PFSK-1 (cell line): ENCODE results near the gene TCERG1.

Experiments
- FOXP2 ChIP-seq: optimal IDR thresholded peaks from 2 replicates; pipeline ENCODE3; 2011; ENCODE audit warnings: borderline replicate concordance, control low read depth, inconsistent platforms; ENCODE audit not compliant: insufficient read depth; ENCODE audit errors: extremely low read length, extremely low read depth
- POLR2AphosphoS5 ChIP-seq: IDR thresholded peaks from 2 replicates; pipeline ENCODE4 v1.6.1; 2012; ENCODE audit warnings: low read depth, mild to moderate bottlenecking, control low read depth, low read length, moderate library complexity
- SIN3A ChIP-seq: IDR thresholded peaks from 2 replicates; pipeline ENCODE4 v1.6.1; 2012; ENCODE audit warnings: mild to moderate bottlenecking, low read length, moderate library complexity, borderline replicate concordance; ENCODE audit not compliant: insufficient read depth
- TAF1 ChIP-seq: IDR thresholded peaks from 2 replicates; pipeline ENCODE4 v1.6.1; 2012; ENCODE audit warnings: low read length, control low read depth, borderline replicate concordance; ENCODE audit not compliant: insufficient read depth
- TF ChIP-seq, protein P1 (sequence below), 2 experiments: IDR thresholded peaks; 2 replicates each; pipeline versions ENCODE4 v1.6.1 to v1.8.0; 2011 to 2012; ENCODE audit warnings: low read depth in 2 of 2, low read length in 2 of 2, control low read depth in 1 of 2, inconsistent platforms in 1 of 2, mild to moderate bottlenecking in 1 of 2, moderate library complexity in 1 of 2; ENCODE audit not compliant: insufficient read depth in 1 of 2

The TCERG1 gene

DNA sequence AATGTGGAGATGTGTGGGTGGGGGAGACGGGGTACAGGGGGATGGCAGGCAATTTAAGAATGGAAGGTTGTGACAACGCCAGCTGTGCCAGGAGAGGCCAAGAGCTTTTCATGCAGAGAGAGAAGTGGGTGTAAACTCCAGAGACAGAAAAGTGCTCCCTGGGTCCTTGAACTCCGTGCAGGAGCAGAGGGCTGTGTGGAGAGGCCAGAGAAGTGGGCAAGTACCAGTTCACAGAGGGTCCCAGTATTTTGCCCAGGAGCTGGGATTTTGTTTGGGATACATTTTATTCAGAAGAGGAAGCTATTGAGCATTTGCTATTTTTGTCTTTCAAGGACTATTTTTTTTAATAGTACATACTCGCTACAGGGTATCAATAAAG is 19.5 kb upstream of the TCERG1 start:
- TF ChIP-seq TAF1: no peak
- TF ChIP-seq POLR2AphosphoS5: no peak
- no peak for TF ChIP-seq SIN3A

DNA sequence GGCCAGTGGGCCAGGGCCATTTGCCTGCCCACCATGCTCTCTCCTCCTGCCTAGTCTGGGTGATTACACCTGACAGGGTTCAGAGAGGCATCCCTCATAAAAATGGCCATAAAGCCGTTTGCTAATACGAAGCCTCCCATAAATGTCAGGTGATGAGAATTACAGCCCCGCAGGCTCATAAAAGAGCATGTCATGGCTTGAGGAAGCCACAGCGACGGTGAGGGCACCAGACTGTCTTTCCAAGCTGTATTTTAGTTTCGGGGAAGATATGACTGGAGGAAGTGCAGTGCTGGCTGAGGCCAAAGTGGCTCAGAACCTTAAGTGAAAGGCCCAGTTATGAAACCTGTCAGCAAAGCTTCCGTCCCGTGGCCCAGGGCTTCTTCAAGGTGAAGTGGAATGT is 18.5 kb upstream of the TCERG1 start:
- no peak for TF ChIP-seq FOXP2
- TF ChIP-seq, protein P1, sequence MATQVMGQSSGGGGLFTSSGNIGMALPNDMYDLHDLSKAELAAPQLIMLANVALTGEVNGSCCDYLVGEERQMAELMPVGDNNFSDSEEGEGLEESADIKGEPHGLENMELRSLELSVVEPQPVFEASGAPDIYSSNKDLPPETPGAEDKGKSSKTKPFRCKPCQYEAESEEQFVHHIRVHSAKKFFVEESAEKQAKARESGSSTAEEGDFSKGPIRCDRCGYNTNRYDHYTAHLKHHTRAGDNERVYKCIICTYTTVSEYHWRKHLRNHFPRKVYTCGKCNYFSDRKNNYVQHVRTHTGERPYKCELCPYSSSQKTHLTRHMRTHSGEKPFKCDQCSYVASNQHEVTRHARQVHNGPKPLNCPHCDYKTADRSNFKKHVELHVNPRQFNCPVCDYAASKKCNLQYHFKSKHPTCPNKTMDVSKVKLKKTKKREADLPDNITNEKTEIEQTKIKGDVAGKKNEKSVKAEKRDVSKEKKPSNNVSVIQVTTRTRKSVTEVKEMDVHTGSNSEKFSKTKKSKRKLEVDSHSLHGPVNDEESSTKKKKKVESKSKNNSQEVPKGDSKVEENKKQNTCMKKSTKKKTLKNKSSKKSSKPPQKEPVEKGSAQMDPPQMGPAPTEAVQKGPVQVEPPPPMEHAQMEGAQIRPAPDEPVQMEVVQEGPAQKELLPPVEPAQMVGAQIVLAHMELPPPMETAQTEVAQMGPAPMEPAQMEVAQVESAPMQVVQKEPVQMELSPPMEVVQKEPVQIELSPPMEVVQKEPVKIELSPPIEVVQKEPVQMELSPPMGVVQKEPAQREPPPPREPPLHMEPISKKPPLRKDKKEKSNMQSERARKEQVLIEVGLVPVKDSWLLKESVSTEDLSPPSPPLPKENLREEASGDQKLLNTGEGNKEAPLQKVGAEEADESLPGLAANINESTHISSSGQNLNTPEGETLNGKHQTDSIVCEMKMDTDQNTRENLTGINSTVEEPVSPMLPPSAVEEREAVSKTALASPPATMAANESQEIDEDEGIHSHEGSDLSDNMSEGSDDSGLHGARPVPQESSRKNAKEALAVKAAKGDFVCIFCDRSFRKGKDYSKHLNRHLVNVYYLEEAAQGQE (IDR thresholded peaks at IDR 0.05; ENCODE audit: insufficient read depth in 1 of 2, low read depth in 2 of 2, low read length in 2 of 2): no peak
- no peak for TF ChIP-seq SIN3A
- TF ChIP-seq POLR2AphosphoS5: no peak
- no peak for TF ChIP-seq TAF1

DNA sequence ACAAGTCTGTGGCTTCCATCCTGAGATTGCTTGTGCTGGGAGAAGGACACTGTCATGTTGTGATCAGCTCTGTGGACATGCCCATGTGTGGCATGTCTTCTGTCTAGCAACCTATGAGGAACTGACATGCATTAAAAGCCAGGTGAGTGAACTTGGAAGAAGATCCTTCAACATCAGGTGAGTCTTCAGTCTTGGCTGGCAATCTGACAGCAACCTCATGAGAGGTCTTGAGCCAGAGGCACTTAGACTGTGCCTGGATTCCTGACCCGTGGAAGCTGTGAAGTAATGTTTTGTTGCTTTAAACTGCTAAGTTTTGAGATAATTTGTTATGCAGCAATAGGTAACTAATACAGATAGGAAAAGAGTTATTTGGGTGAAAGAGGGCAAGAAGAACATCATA is 6.8 kb upstream of the TCERG1 start:
- TF ChIP-seq POLR2AphosphoS5 (no peak), FOXP2 (no peak)

DNA sequence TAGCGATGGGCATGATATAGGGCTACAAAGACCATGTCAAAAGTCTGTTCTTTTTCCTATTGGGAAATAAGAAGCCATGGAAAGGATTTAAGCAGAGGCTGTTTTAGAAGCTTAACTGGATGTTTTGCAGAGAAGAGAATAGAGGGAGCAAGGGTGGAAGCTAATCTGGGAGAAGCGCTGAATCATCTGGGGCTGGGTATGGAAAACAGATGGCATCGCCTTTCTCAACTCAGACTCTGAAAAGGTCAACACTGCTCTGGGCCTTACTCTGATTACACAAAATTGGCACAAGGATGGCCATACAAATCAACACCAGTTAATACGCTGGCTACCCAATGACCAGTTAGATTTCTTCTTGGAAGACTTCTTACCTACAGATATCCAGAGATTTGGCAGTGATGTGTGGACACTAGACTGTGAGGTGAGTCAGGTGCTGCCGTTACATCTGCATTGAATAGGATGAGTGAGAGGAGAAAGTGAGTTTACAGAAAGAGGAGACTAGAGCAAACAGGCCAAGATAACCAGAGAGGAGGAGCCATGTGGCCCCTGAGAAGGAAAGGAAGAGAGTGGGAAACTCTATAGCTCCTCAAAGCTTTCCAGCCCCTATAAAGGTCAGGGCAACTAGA is 6.2 kb upstream of the TCERG1 start:
- no peak for TF ChIP-seq SIN3A
- TF ChIP-seq, protein P1 (IDR thresholded peaks at IDR 0.05; ENCODE audit: insufficient read depth in 1 of 2, low read depth in 2 of 2, low read length in 2 of 2): no peak
- TF ChIP-seq FOXP2: no peak
- TF ChIP-seq POLR2AphosphoS5: no peak
- no peak for TF ChIP-seq TAF1

DNA sequence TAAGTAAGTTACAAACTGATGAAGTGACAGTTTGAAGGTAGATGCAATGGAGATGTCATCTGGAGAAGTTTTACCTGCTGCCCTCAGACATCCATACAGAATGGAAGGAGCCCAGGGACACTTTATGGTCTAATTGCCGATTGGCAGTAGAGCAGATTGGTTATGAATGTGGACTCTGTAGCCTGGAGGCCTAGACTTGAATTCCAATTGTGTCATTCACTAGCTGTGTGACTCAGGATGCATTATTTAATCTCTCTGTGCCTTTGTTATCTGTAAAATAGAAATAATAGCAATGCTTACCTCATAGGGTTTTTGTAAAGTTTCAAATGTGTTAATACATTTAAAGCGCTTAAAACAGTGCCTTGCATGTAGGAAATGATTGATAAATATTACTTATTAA is 5.2 kb upstream of the TCERG1 start:
- no peak for TF ChIP-seq FOXP2
- TF ChIP-seq, protein P1 (IDR thresholded peaks at IDR 0.05; ENCODE audit: insufficient read depth in 1 of 2, low read depth in 2 of 2, low read length in 2 of 2): no peak
- no peak for TF ChIP-seq SIN3A
- TF ChIP-seq TAF1: no peak
- TF ChIP-seq POLR2AphosphoS5: no peak

DNA sequence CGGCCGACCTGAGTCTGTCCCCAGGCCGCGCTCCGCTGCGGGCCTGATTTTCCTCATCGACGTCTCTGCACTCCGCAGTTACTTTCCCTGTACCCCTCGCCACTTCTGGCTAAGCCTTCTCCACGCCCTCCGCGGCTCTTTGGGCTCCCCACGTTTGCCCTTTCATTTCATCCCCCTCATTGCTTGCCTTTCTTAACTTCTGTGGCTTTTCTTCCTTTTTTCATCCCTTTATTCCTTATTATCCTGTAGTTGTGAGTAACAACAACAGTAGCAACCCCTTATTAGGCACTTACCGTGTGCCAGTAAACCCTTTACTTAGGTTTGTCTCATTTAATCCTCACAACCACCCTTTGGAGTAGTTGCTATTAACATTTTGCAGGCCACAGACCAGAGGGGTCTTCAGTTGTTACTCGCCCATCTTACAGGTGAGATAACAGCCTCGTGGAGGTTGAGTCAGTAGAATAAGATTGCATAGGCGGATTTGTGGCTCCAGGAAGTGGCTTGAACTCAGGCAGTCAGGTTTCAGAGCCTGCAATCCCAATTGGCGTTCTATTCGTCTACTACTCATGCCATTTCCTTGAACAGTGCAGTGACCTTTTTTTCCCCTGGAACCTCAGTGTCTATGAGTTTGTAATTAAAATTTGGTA is 724 bp downstream of the TCERG1 start:
- TF ChIP-seq, protein P1 (IDR thresholded peaks at IDR 0.05; ENCODE audit: insufficient read depth in 1 of 2, low read depth in 2 of 2, low read length in 2 of 2): no peak
- TF ChIP-seq POLR2AphosphoS5 (no peak), TAF1 (no peak), SIN3A (no peak), FOXP2 (no peak)
